ENCODE results near the gene SGMS2. TPM values are rescaled to one million over a fixed set of nuclear protein-coding genes. Genes with fewer than 3 reads are reported as not detected.

The SGMS2 gene
- total RNA-seq, 2 experiments from 2014 or later = 0.37 TPM; not detected in 1

DNA sequence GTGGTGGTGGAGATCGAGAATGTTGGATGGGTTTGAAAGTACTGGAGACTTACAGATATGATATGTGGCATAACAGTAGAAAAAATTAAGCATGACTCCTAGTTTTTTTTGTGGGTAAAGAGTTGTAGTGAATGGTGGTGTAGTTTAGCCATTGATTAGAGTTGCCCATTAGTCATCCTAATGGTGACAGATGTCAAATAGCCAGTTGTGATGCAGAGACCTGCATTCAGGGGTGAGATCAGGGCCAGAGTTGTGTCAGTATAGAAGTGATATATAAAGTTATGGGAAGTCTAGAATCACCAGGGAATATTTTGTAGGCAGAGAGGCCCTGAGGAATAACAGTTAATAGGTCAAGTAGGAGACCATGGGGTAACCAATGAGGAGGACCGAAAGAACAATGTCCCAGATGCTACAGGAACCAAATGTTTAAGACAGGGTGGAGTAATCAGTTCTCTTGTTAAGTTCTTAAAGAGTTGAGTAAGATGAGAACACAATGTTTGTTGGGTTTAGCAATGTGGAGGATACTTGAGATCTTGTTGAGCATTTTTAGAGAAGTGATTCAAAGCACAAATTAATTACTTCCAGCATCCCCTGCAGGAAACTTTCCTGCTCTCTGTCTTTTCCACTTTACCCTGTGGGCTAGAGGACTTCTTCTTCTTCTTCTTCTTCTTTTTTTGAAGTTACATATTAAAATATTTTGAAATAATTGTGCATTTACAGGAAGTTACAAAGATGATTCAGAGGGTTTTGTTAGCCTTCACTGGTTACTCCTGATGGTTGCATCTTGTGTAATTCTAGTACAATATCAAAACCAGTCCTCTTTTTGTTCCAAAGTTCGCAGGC is 13.3 kb downstream of the SGMS2 start:
- no peaks in the 10 kb centered on the region for H3K4me1 Mint-ChIP-seq
- DNase-seq (no peak), ATAC-seq (no peak)
- H3K27me3 Mint-ChIP-seq = peaks cover 14% of the 10 kb centered on the region
- H3K9me3 Mint-ChIP-seq (ENCODE audit: low read depth) = no peaks in the 10 kb centered on the region
- no peaks in the 10 kb centered on the region for H3K36me3 Mint-ChIP-seq
- H3K4me3 Mint-ChIP-seq = no peak overlapping the region
- H3K27ac Mint-ChIP-seq = no peak overlapping the region
- CTCF ChIA-PET = no interaction called here

- DNase-seq = no peak
- Mint-ChIP-seq H3K27me3 (peaks cover 14% of the 10 kb centered on the region), H3K36me3 (no peaks in the 10 kb centered on the region), H3K4me3 (no peak overlapping the region), H3K9me3 (ENCODE audit: low read depth) (no peaks in the 10 kb centered on the region), H3K27ac (no peak overlapping the region), H3K4me1 (no peaks in the 10 kb centered on the region)
- CTCF ChIA-PET = no interaction called here
- ATAC-seq = no peak
These were observed 14.3 kb downstream of the SGMS2 start for GRCh38 chr4:107838861-107839565.

DNA sequence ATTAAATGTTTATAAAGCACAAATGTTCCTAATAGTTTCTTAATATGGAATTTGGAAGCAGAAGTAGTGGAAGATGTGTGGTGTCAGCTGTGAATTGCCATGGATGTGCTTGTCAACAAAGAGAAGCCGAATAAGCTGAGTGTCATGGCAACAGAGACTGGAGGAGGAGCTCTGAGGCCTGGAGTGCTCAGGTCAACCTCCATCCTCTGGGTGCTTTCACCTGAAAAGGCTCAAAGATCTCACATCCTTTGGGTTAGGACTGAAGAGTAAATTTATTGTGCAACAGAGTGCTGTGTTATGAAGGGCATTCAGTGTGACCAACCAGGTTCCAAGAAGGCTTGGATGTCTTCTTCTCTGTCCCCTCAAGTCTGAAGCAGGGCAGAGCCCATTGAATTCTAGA is 18.7 kb downstream of the SGMS2 start:
- Mint-ChIP-seq H3K4me3 (no peak overlapping the region), H3K27ac (no peak overlapping the region), H3K9me3 (ENCODE audit: low read depth) (no peaks in the 10 kb centered on the region), H3K4me1 (no peaks in the 10 kb centered on the region), H3K36me3 (no peaks in the 10 kb centered on the region), H3K27me3 (peaks cover 14% of the 10 kb centered on the region)
- DNase-seq = no peak
- CTCF ChIA-PET = no interaction called here
- no peak for ATAC-seq

- peaks cover 2% of the 10 kb centered on the region for H3K4me1 Mint-ChIP-seq
- H3K27me3 Mint-ChIP-seq = peaks cover 11% of the 10 kb centered on the region
- H3K27ac Mint-ChIP-seq = no peak overlapping the region
- no peak for ATAC-seq
- H3K36me3 Mint-ChIP-seq = no peaks in the 10 kb centered on the region
- H3K4me3 Mint-ChIP-seq = no peak overlapping the region
- DNase-seq = no peak
- H3K9me3 Mint-ChIP-seq (ENCODE audit: low read depth) = peaks cover 2% of the 10 kb centered on the region
- CTCF ChIA-PET = no interaction called here
These were observed 20.9 kb downstream of the SGMS2 start for GRCh38 chr4:107845681-107846080.

DNA sequence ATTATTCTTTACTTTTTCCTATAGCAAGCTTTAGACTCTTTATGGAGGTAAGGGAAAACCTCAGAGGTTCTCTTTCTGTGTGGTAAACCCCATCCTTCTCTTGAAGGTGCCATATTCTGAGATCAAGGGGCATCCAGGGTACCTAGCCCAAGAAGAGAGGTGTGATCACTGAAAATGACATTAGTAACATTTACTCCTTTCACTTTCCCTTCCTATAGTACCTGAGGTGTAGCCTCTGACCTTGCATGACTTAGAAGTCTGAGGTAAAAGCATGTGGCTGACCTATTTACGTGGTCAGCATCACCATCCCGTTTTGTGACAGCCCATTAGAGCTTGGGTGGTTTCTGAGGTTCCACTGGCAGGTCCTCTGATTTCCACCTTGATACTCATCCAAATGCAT is 25.7 kb downstream of the SGMS2 start:
- Mint-ChIP-seq H3K27me3 (peaks cover 9% of the 10 kb centered on the region), H3K27ac (no peak overlapping the region), H3K36me3 (no peaks in the 10 kb centered on the region), H3K4me1 (peaks cover 4% of the 10 kb centered on the region), H3K9me3 (ENCODE audit: low read depth) (peaks cover 2% of the 10 kb centered on the region), H3K4me3 (no peak overlapping the region)
- ATAC-seq = no peak
- CTCF ChIA-PET = no interaction called here
- DNase-seq = no peak

DNA sequence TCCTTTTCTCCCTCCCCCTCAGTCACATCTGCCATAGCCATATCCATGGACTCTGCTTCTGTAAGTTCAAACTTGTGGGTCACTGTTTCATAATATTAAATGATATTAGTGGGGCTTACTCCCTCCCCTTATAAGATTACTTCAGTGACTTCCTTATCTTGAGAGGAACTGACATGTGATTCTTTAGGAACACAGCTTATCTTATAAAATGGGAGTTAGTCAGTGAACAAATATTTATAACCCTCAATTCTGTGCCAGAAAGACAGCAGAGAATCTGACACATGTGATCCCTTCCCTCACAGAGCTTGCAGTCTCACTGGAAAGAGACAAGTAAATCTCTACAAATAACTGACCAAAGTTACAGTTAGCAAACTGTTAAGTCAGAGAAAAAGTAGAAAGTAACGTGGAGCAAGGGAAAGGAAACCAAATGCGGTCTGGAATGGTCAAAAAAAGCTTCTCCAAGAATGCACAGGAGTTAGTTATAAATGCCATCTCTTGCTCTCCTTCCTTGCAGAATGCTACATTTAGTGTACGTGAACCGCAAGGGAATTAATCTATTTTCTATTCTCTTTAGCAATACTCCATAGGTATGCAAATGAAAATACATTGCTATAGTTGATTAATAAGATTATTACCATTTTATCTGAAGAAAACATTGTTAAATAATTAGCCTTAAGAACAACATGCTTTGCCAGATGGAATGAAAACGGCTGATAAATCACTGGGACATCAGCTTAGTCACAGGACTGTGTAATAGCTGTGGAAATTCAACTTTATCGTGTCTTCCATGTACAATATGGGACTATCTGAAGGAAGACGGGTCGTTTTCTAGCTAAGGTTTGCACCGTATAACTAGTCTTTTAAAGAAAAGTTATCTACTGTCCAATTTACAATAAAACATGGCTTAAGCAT is 29.0 kb downstream of the SGMS2 start:
- ATAC-seq (no peak), DNase-seq (no peak)
- H3K4me3 Mint-ChIP-seq = no peak overlapping the region
- H3K9me3 Mint-ChIP-seq (ENCODE audit: low read depth) = peaks cover 2% of the 10 kb centered on the region
- H3K4me1 Mint-ChIP-seq = peaks cover 4% of the 10 kb centered on the region
- H3K27me3 Mint-ChIP-seq = peaks cover 17% of the 10 kb centered on the region
- no peaks in the 10 kb centered on the region for H3K36me3 Mint-ChIP-seq
- H3K27ac Mint-ChIP-seq = no peak overlapping the region
- CTCF ChIA-PET = no interaction called here

DNA sequence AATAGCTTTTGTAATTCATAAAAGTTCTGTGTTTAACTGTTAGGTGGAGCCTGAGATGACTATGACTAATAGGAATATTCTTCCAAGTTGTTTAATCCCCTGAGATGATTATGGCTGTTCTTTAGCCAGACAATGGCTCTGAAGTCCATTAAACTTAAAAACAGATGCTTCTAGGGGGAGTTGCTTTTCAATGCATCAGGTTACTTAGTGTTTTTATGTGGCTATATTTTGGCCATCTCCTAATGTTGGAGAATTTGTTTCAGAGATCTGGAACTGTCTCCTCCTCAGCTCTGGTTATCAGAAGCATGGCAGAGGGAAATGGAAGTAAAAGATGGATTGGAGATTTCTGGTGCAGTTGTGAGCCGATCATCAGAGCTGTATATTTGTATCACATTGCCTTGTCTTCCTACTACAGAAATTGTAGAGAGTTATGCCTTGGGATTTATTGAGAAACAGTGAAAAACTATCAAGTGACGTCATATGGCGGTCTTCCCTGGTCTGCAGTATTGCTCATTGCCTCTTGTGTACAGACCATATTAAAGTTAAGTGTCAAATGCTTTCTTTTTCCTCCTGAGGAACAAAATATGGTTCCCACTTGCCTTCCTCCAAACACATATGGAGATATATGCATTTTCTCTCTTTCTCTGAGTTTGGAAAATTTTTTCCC is 29.8 kb downstream of the SGMS2 start:
- Mint-ChIP-seq H3K27ac (no peak overlapping the region), H3K4me1 (peaks cover 4% of the 10 kb centered on the region), H3K9me3 (ENCODE audit: low read depth) (peaks cover 2% of the 10 kb centered on the region), H3K4me3 (no peak overlapping the region), H3K27me3 (peaks cover 17% of the 10 kb centered on the region), H3K36me3 (no peaks in the 10 kb centered on the region)
- ATAC-seq = no peak
- CTCF ChIA-PET = no interaction called here
- DNase-seq = no peak

DNA sequence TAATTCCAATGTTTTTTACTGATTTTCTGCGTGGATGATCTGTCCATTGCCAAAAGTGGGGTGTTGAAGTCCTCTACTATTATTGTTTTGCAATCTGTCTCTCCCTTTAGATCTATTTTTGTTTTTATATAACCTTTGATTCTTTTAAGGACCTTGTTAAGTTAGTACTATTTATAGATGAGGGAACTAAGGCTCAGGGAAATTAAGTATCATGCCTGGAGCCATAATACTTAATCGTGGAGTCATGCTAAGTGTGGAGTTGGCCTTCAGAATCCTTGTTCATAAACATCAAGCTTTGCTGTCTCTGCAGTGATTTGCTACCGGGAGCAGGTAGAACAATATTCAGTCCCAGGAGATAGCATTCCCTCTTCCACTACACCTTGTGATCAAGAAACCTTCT is 31.0 kb downstream of the SGMS2 start:
- no peak for ATAC-seq
- Mint-ChIP-seq H3K36me3 (no peaks in the 10 kb centered on the region), H3K4me3 (no peak overlapping the region), H3K27ac (no peak overlapping the region), H3K27me3 (peaks cover 17% of the 10 kb centered on the region), H3K9me3 (ENCODE audit: low read depth) (no peaks in the 10 kb centered on the region), H3K4me1 (peaks cover 1% of the 10 kb centered on the region)
- DNase-seq = no peak
- CTCF ChIA-PET = no interaction called here

GRCh38 chr4:107856901-107857300 is 32.2 kb downstream of the SGMS2 start:
- CTCF ChIA-PET = no interaction called here
- Mint-ChIP-seq H3K4me1 (no peaks in the 10 kb centered on the region), H3K36me3 (no peaks in the 10 kb centered on the region), H3K27ac (no peak overlapping the region), H3K4me3 (no peak overlapping the region), H3K27me3 (peaks cover 26% of the 10 kb centered on the region), H3K9me3 (ENCODE audit: low read depth) (no peaks in the 10 kb centered on the region)
- ATAC-seq = no peak
- DNase-seq = no peak

DNA sequence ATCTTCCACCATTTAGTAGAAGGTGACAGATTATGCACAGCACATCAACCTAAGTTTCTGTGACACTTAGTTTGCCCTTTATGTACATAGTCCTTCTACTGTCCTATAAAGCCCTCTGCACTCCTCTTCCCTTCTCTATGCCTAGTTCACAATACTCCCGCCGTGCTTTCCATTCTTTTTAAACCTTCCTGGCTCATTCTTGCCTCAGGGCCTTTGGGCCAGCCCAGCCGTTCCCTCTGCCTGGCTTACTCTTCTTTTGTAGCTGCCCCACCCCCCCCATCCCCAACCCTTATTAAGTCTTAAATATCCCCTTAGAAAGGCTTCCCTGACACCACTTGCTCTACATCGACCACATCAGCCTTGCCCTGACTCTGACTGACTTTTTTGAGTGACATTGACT is 33.0 kb downstream of the SGMS2 start:
- Mint-ChIP-seq H3K4me3 (no peak overlapping the region), H3K9me3 (ENCODE audit: low read depth) (no peaks in the 10 kb centered on the region), H3K27ac (no peak overlapping the region), H3K36me3 (no peaks in the 10 kb centered on the region), H3K27me3 (peaks cover 34% of the 10 kb centered on the region), H3K4me1 (peaks cover 4% of the 10 kb centered on the region)
- CTCF ChIA-PET = no interaction called here
- DNase-seq (no peak), ATAC-seq (no peak)

- Mint-ChIP-seq H3K27ac (no peak overlapping the region), H3K4me3 (no peak overlapping the region), H3K9me3 (ENCODE audit: low read depth) (no peaks in the 10 kb centered on the region), H3K27me3 (peaks cover 37% of the 10 kb centered on the region), H3K4me1 (peaks cover 9% of the 10 kb centered on the region), H3K36me3 (no peaks in the 10 kb centered on the region)
- ATAC-seq (no peak), DNase-seq (no peak)
- CTCF ChIA-PET = no interaction called here
These were observed 33.5 kb downstream of the SGMS2 start for GRCh38 chr4:107858158-107858742.

DNA sequence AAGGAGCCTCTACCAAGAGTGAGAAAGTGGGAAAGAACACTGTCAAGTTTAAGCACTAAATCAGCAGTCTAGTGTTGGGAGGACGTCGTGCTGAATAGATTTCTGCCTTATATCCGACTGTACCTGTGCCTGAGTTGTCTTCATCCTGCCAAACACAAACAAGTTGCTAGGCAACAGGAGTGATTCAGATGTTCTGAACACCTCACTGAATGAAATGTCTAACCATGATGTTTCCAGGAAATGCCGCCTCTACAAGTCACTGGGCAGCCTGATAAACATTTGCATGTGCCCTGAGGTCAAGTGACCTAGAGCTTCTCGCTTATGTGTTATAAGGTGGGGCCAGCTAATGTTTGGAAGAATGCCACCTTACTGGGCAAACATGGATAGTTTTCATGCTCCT is 37.9 kb downstream of the SGMS2 start:
- CTCF ChIA-PET = no interaction called here
- Mint-ChIP-seq H3K27me3 (peaks cover 33% of the 10 kb centered on the region), H3K36me3 (no peaks in the 10 kb centered on the region), H3K4me3 (no peak overlapping the region), H3K9me3 (ENCODE audit: low read depth) (no peaks in the 10 kb centered on the region), H3K27ac (no peak overlapping the region), H3K4me1 (peaks cover 9% of the 10 kb centered on the region)
- ATAC-seq = peak; percentile 57
- DNase-seq = no peak

DNA sequence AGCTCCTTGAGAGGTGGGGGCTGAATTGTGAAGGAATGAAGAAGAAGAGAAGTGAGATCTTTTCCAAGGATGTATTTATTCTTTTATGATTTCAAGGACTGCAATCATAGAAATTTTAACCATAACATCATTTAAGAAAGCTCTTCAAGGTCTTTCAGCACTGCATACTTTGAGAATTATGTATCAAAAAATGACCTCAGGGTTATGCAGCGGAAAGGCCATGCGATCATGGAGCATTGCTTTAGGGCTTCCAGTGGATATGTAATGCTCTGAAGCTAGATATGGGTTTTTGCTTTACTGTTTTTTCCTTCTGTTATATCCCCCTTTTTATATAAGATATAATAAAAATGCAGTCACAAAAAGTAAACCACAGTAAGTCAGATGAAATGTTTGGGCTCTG is 38.7 kb downstream of the SGMS2 start:
- Mint-ChIP-seq H3K4me3 (no peak overlapping the region), H3K9me3 (ENCODE audit: low read depth) (no peaks in the 10 kb centered on the region)

More for the DNA sequence above, 38.7 kb downstream of the SGMS2 start:
- CTCF ChIA-PET = no interaction called here
- peaks cover 9% of the 10 kb centered on the region for H3K4me1 Mint-ChIP-seq
- no peaks in the 10 kb centered on the region for H3K36me3 Mint-ChIP-seq
- H3K27ac Mint-ChIP-seq = no peak overlapping the region
- no peak for ATAC-seq
- no peak for DNase-seq
- peaks cover 28% of the 10 kb centered on the region for H3K27me3 Mint-ChIP-seq

Measured in activated CD8-positive, alpha-beta memory T cell treated with anti-CD3 and anti-CD28 coated beads, Interleukin-2, amount 10 ng/mL, durations not matched to agents 7 days and 5 days (primary cell).